Hindlimb muscle (tissue), 1 donor: ENCODE results near the gene INPP5K. TPM values are rescaled to one million over a fixed set of nuclear protein-coding genes. Genes with fewer than 3 reads are reported as not detected.
A peak's percentile ranks its signal among the peaks of the same experiment; 100 is the strongest.

ENCODE experiments used
- DNase-seq: peaks from one replicate; pipeline ENCODE4 v3.0.0-alpha.2; 2013
- polyA plus RNA-seq: library from polyadenylated mRNA; unstranded; fragments of 120-200 nt; gene quantifications from one replicate; pipeline ENCODE4 v1.2.1, GENCODE V29; 2013; ENCODE audit not compliant: insufficient read length

The INPP5K gene
- polyA plus RNA-seq, 1 donor = 34.5 TPM

GRCh38 chr17:1505586-1505985 is 10.8 kb downstream of the INPP5K start:
- DNase-seq = no peak

GRCh38 chr17:1504866-1505265 is 11.5 kb downstream of the INPP5K start:
- no peak for DNase-seq

GRCh38 chr17:1503699-1504098 is 12.7 kb downstream of the INPP5K start:
- DNase-seq = no peak

GRCh38 chr17:1498869-1499268 is 17.5 kb downstream of the INPP5K start:
- no peak for DNase-seq

- DNase-seq = no peak
Measured at GRCh38 chr17:1498233-1498632, 18.2 kb downstream of the INPP5K start.

GRCh38 chr17:1497831-1498230 is 18.6 kb downstream of the INPP5K start:
- no peak for DNase-seq

GRCh38 chr17:1496869-1497268 is 19.5 kb downstream of the INPP5K start:
- DNase-seq = no peak

GRCh38 chr17:1495265-1495989 is 21.0 kb downstream of the INPP5K start:
- peak; percentile 51 for DNase-seq

GRCh38 chr17:1494736-1495253 is 21.6 kb downstream of the INPP5K start:
- DNase-seq = no peak

GRCh38 chr17:1494203-1494602 is 22.2 kb downstream of the INPP5K start:
- DNase-seq = no peak

- no peak for DNase-seq
Measured at GRCh38 chr17:1493291-1493980, 23.0 kb downstream of the INPP5K start.

GRCh38 chr17:1492249-1493206 is 23.9 kb downstream of the INPP5K start, which contains the start of gene MYO1C:
Gene MYO1C (minus strand): TSS chr17:1492686. CDS start chr17:1492487, 199 bp downstream.
- DNase-seq = no peak

- DNase-seq = peak; percentile 73
Measured at GRCh38 chr17:1491443-1492248, 24.8 kb downstream of the INPP5K start.

- DNase-seq = peak; percentile 49
Measured at GRCh38 chr17:1490643-1491442, 25.6 kb downstream of the INPP5K start.

GRCh38 chr17:1488826-1489270 is 27.6 kb downstream of the INPP5K start:
- DNase-seq = no peak

GRCh38 chr17:1487939-1488825 is 28.2 kb downstream of the INPP5K start:
- DNase-seq = peak; percentile 91

GRCh38 chr17:1486802-1487695 is 29.4 kb downstream of the INPP5K start:
- DNase-seq = peak; percentile 47
